Measurements from ENCODE around the gene MYO7B. TPM values are rescaled to one million over a fixed set of nuclear protein-coding genes. Genes with fewer than 3 reads are reported as not detected.
A peak's percentile ranks its signal among the peaks of the same experiment; 100 is the strongest.

Gene MYO7B
- total RNA-seq, 6 experiments from 2014 or later, result 0.74 to 1.3 (median 0.98) TPM

DNA sequence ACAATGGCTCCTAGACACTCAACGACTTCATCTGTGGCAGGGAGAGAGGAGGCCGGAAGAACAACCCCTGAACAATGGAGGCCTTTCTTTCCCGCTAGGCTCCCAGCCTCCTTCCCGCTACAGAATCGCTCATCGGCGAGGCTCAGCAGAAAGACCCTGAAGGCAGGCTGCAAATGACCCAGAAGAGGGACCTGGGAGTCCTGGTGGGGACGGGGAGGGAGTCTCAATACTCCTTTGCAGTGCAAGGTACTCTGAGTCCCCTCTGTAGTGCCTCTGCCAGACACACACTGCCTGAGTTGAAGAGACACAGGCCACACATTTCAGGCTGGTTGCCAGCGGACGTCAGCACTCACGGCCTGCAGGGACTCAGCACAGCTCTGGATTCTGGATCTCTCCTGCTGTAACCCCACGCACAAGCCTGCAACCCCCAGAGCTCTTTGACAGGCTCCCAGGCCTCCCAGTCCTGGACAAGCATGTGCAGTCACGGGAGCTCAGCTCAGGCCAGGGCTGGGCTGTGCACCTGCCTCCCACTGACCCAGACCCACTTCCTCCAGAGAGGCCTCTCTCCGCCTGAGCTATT is 116.6 kb downstream of the MYO7B start:
- Mint-ChIP-seq H3K4me1 (ENCODE audit: low read depth) (peaks cover 21% of the 10 kb centered on the region), H3K36me3 (ENCODE audit: low read depth) (no peaks in the 10 kb centered on the region; the same call in 1 of the 2 replicates), H3K4me3 (no peak overlapping the region), H3K27ac (no peak overlapping the region; the same call in 1 of the 2 replicates), H3K27me3 (ENCODE audit: insufficient read depth) (no peaks in the 10 kb centered on the region; the same call in none of the 2 replicates), H3K9me3 (no peaks in the 10 kb centered on the region)
- TF ChIP-seq, protein P1, sequence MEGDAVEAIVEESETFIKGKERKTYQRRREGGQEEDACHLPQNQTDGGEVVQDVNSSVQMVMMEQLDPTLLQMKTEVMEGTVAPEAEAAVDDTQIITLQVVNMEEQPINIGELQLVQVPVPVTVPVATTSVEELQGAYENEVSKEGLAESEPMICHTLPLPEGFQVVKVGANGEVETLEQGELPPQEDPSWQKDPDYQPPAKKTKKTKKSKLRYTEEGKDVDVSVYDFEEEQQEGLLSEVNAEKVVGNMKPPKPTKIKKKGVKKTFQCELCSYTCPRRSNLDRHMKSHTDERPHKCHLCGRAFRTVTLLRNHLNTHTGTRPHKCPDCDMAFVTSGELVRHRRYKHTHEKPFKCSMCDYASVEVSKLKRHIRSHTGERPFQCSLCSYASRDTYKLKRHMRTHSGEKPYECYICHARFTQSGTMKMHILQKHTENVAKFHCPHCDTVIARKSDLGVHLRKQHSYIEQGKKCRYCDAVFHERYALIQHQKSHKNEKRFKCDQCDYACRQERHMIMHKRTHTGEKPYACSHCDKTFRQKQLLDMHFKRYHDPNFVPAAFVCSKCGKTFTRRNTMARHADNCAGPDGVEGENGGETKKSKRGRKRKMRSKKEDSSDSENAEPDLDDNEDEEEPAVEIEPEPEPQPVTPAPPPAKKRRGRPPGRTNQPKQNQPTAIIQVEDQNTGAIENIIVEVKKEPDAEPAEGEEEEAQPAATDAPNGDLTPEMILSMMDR (IDR thresholded peaks at IDR 0.05), result no peak
- DNase-seq, result peak; percentile 15

DNA sequence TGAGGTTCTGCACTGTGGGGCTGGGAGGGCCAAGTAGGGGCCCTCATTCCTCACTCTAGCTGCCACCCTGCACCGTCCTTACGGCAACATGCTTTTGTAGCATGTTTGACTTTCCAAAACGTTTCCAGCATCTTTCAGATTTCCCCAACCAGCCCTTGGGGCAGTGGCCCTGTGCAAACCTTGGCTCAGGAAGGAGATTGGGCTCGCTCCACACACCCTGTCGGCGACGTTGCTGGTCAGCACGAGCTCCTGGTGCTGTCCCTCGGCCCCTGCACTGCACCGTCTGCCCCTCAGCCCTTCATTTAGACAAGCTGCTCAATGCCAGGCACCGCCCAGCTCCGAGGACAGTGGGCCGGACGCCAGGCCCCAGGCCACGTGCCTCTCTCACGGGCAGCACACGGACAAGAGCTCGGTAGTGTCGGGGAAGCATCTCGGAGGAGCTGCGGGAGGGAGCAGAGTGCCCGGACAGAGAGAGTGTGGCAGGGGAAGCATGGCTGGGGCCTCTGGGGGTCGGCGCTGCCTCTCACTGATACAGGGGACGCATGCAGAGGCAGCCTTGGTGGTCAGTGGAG is 117.4 kb downstream of the MYO7B start:
- no peaks in the 10 kb centered on the region; the same call in 1 of the 2 replicates for H3K36me3 Mint-ChIP-seq (ENCODE audit: low read depth)
- peak overlapping the region; percentile 34; the same call in 1 of the 2 replicates for H3K27ac Mint-ChIP-seq
- TF ChIP-seq, protein P1 (IDR thresholded peaks at IDR 0.05), result no peak
- DNase-seq, result no peak
- no peaks in the 10 kb centered on the region for H3K9me3 Mint-ChIP-seq
- H3K4me1 Mint-ChIP-seq (ENCODE audit: low read depth), result peaks cover 13% of the 10 kb centered on the region
- no peak overlapping the region for H3K4me3 Mint-ChIP-seq
- H3K27me3 Mint-ChIP-seq (ENCODE audit: insufficient read depth), result peaks cover 3% of the 10 kb centered on the region

DNA sequence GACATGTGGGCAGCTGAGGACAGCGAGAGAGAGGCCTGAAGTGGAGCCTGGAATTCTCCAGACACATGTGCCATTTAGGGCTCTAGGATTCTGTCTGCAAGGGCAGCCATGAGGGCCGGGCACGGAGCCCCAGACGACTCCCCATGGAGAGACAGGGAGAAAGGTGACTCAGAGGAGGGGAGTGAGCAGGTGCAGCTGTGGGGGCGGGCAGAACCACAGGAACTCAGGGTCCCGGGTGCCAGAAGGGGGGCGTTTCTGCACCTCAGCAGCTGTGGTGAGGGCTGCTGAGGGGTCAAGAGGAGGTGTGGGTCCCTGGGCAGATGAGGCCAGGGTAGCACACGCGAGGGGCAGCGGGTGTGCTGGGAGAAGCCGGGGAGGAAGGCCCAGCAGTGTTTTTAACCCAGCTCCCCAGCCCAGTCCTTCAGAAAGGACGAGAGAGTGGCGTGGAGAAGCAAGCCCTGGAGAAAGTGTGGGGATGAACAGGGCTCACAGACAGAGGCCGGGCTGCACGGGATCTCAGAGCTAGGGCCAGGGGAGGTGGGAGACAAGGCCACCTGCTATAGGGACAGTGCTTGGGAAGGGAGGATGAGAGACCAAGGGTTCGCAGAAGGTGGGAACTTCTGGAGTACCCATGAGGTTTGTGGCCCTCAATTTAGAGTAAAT is 118.1 kb downstream of the MYO7B start:
- TF ChIP-seq, protein P1 (IDR thresholded peaks at IDR 0.05), result no peak
- Mint-ChIP-seq H3K4me3 (no peak overlapping the region), H3K36me3 (ENCODE audit: low read depth) (no peaks in the 10 kb centered on the region; the same call in 1 of the 2 replicates), H3K9me3 (no peaks in the 10 kb centered on the region), H3K4me1 (ENCODE audit: low read depth) (peaks cover 8% of the 10 kb centered on the region), H3K27me3 (ENCODE audit: insufficient read depth) (peaks cover 3% of the 10 kb centered on the region), H3K27ac (no peak overlapping the region)
- DNase-seq, result no peak

DNA sequence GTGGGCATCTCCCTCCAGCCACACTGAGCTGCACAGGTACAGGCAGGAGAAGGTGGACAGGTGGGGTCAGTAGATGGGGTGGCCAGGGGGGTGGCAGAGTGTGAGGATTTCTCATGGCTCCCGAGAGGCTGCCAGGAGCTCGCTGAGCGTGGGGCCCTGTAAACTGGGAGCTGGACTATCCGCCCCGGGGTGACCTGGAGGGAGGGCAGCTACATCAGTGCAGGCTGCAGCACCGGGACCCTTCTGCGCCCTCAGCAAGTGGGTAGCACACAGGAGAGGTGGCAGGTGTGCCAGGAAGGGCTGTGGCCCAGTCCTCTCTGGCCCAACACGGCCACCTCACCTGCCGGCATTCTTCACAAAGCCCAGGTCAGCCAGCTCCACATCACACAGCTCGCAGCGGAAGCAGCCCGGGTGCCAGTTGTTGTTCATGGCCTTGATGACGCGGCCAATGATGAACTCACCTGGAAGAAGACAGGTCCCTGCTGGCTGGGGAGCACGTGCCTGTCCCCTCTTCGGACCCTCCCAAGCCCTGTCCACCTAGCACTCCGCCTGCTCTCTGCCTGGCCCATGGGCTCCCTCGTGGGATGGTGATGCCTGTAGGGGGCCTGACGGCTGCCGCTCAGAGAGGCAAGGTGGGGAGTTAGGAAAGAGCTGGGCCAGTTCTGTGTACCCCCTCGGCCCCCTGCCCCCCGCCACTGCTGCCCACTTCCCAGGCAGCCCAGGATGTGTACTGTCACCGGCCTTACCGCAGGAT is 118.8 kb downstream of the MYO7B start:
- Mint-ChIP-seq H3K4me1 (ENCODE audit: low read depth) (peaks cover 6% of the 10 kb centered on the region), H3K4me3 (no peak overlapping the region), H3K36me3 (ENCODE audit: low read depth) (no peaks in the 10 kb centered on the region; the same call in 1 of the 2 replicates), H3K27ac (no peak overlapping the region), H3K27me3 (ENCODE audit: insufficient read depth) (peaks cover 5% of the 10 kb centered on the region), H3K9me3 (no peaks in the 10 kb centered on the region)
- TF ChIP-seq, protein P1 (IDR thresholded peaks at IDR 0.05), result no peak
- no peak for DNase-seq

DNA sequence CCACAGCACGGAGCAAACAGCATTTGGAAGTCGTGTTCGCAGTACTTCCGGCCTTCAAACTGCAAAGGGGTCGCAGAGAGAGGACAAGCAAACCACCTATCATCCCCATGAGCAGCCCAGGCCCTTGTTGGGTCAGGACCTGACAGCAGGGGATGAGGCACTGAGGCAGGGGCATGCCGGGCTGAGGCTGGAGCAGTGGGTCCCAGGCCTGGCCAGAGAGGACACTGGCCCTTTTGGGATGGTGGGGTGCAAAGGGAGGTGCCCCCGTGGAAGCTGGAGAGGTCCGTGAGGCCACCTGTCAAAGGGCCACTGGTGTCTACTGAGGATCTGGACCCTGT is 119.3 kb downstream of the MYO7B start:
- no peak overlapping the region for H3K4me3 Mint-ChIP-seq
- no peak overlapping the region for H3K27ac Mint-ChIP-seq
- TF ChIP-seq, protein P1 (IDR thresholded peaks at IDR 0.05), result no peak
- H3K27me3 Mint-ChIP-seq (ENCODE audit: insufficient read depth), result peaks cover 5% of the 10 kb centered on the region; the same call in 1 of the 2 replicates
- H3K36me3 Mint-ChIP-seq (ENCODE audit: low read depth), result peaks cover 5% of the 10 kb centered on the region
- no peak for DNase-seq
- peaks cover under 1% of the 10 kb centered on the region; the same call in 1 of the 2 replicates for H3K4me1 Mint-ChIP-seq (ENCODE audit: low read depth)
- H3K9me3 Mint-ChIP-seq, result no peaks in the 10 kb centered on the region

Measured in HFFc6 (cell line).